Activated CD4-positive, alpha-beta T cell treated with anti-CD3 and anti-CD28 coated beads, Interleukin-2, amount 50 U/mL, for 48 hours (primary cell): ENCODE measurements around the gene SSC4D.

ENCODE experiments used
- DNase-seq, 2 experiments: peaks; one replicate each; pipeline ENCODE4 v3.0.0-alpha.2; 2020

Gene SSC4D

GRCh38 chr7:76351372-76351771 is 58.1 kb downstream of the SSC4D start:
- no peak for DNase-seq

GRCh38 chr7:76349313-76349885 is 60.1 kb downstream of the SSC4D start:
- no peak for DNase-seq

GRCh38 chr7:76347710-76348109 is 61.8 kb downstream of the SSC4D start:
- DNase-seq: no peak

DNA sequence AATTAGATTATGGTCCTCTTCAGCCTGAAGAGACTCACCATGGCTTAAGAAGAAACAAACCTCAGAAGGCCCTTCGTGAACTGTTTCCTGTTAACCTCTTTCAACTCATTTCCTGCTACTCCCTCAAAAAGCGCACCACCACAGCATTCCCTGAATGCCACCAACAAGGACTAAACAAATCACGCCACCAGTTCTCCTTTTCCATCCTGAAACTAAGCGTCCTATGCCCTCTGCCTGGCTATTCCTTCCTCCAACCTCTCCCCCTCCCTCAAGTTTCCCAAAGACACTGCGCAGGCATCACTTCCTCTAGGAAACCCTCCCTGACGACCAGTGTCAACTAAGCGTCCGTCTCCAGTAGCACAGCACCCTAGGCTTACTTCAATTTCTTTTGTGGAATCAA is 62.7 kb downstream of the SSC4D start:
- no peak for DNase-seq

DNA sequence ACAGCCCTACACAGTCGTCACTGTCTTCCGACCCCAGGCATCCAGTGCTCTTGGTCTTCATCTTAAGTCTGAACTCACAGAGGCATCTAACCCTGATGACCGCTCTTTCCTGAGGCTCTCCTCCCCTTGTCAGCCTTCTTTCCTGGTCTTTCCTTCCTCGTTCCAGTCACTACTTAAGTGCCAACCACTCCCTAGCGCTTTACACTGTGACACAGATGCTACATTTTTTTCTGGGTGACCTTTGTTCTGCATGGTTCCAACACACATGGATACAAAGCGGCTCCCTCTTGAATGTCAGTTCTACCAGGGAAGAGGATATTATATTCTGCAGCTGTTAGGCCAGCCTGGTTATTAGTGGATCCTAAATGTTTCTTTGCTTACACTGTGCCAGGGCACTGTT is 63.4 kb downstream of the SSC4D start:
- no peak for DNase-seq

GRCh38 chr7:76343931-76344321 is 65.6 kb downstream of the SSC4D start:
- no peak for DNase-seq

DNA sequence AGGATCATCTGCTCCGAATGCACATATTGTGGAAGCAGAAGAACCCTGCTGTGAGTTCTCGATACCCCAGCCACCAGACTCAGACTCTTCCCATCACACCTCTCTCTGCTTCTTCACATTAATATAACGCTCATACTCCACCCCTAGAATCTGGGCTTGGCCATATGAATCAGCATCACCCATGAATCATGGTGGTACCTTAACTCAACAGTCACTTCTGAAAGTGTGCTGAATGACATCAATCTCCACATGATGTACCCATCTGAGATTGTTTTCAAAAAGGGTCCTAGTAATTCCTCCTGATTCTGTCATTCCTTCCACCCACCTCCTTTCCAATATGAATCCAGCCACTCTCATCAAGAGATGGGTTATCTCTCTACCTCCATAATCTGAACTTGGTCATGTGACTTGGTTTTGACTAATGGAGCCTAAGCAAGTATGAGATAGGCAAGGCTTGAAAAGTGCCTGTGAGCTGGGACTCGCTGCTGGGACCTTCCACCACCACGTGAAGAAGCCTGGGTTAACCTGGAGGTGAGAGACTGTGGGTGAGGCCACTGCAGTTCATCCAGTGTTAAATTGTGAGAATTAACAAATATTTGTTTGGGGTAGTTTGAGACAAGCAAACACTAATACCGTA is 66.1 kb downstream of the SSC4D start:
- DNase-seq: no peak

GRCh38 chr7:76342222-76342621 is 67.3 kb downstream of the SSC4D start:
- DNase-seq: no peak

DNA sequence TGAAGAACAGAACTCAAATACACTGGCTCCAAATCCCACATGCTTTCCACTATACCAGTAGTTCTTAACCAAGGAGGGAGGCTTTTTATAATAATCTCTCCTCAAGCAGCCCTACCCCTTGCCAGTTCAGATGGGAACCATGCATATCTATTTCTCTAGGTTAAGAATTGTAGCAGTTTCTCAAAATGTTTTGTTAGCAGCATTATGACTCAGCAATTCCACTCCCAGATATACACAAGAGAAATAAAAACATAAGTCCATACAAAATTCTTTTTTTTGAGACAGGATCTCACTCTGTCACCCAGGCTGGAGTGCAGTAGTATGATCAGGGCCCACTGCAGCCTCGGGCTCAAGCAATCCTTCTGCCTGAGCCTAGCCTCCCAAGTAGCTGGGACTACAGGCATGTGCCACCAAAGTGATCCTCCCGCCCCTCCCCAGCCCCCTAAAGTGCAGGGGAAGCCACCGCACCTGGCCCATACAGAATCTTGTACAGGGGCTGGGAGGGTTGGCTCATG is 68.8 kb downstream of the SSC4D start:
- no peak for DNase-seq
